ENCODE data around the gene LZTS2. TPM values are rescaled to one million over a fixed set of nuclear protein-coding genes. Genes with fewer than 3 reads are reported as not detected.

Gene LZTS2
- total and polyA plus RNA-seq, 4 donors = 2.1 to 10.3 (median 9.5) TPM

GRCh38 chr10:101008823-101009423, 9.3 kb downstream of the LZTS2 start:
- Histone ChIP-seq H3K9ac (ENCODE audit: low read depth in 1 of 2, low read length in 2 of 2) (no peak overlapping the region), H3K9me3 (ENCODE audit: control insufficient read depth in 4 of 4, low read length in 3 of 4) (no peaks in the 10 kb centered on the region), H3K27me3 (ENCODE audit: control insufficient read depth in 4 of 4, insufficient read depth in 4 of 4, low read length in 3 of 4) (no peaks in the 10 kb centered on the region), H3K27ac (ENCODE audit: low read depth in 1 of 2, low read length in 2 of 2) (no peak overlapping the region), H3K4me3 (ENCODE audit: low read depth in 1 of 3, low read length in 3 of 3) (no peak overlapping the region), H3K36me3 (ENCODE audit: control insufficient read depth in 4 of 4, insufficient read depth in 3 of 4, low read depth in 1 of 4, low read length in 3 of 4) (peaks cover 0 to 11% (median 0%) of the 10 kb centered on the region in 4 donors), H3K4me1 (ENCODE audit: control insufficient read depth in 4 of 4, insufficient read depth in 4 of 4, low read length in 3 of 4) (peaks cover 0 to 12% (median 3%) of the 10 kb centered on the region in 4 donors)
- DNase-seq (ENCODE audit: low spot score) = no peak
- TF ChIP-seq TAF1 (conservative IDR thresholded peaks at IDR 0.05) = no peak
- no peak for TF ChIP-seq ZBTB33 (IDR thresholded peaks at IDR 0.05)
- TF ChIP-seq SP1 (IDR thresholded peaks at IDR 0.05) = no peak
- no peak for TF ChIP-seq GABPA (IDR thresholded peaks at IDR 0.05 in 1 of 2, conservative IDR thresholded peaks at IDR 0.05 in 1 of 2)
- no peak for TF ChIP-seq HNF4G (IDR thresholded peaks at IDR 0.05)
- TF ChIP-seq NR2F2 (IDR thresholded peaks at IDR 0.05) = no peak
- no peak for TF ChIP-seq RAD21 (IDR thresholded peaks at IDR 0.05)
- TF ChIP-seq RXRA (IDR thresholded peaks at IDR 0.05) = no peak
- TF ChIP-seq FOXA1 (IDR thresholded peaks at IDR 0.05) = no peak
- TF ChIP-seq FOXA2 (IDR thresholded peaks at IDR 0.05) = no peak
- TF ChIP-seq HNF4A (conservative IDR thresholded peaks at IDR 0.05) = no peak
- no peak for TF ChIP-seq JUND (IDR thresholded peaks at IDR 0.05)
- TF ChIP-seq, protein P1, sequence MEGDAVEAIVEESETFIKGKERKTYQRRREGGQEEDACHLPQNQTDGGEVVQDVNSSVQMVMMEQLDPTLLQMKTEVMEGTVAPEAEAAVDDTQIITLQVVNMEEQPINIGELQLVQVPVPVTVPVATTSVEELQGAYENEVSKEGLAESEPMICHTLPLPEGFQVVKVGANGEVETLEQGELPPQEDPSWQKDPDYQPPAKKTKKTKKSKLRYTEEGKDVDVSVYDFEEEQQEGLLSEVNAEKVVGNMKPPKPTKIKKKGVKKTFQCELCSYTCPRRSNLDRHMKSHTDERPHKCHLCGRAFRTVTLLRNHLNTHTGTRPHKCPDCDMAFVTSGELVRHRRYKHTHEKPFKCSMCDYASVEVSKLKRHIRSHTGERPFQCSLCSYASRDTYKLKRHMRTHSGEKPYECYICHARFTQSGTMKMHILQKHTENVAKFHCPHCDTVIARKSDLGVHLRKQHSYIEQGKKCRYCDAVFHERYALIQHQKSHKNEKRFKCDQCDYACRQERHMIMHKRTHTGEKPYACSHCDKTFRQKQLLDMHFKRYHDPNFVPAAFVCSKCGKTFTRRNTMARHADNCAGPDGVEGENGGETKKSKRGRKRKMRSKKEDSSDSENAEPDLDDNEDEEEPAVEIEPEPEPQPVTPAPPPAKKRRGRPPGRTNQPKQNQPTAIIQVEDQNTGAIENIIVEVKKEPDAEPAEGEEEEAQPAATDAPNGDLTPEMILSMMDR (IDR thresholded peaks at IDR 0.05; ENCODE audit: low read depth, low read length, missing input control) = no peak
- no peak for TF ChIP-seq YY1 (IDR thresholded peaks at IDR 0.05)
- TF ChIP-seq, protein P2, sequence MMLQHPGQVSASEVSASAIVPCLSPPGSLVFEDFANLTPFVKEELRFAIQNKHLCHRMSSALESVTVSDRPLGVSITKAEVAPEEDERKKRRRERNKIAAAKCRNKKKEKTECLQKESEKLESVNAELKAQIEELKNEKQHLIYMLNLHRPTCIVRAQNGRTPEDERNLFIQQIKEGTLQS (IDR thresholded peaks at IDR 0.05) = no peak
- TF ChIP-seq EGR1 (IDR thresholded peaks at IDR 0.05; ENCODE audit: low read depth in 2 of 2) = no peak
- no peak for TF ChIP-seq REST (IDR thresholded peaks at IDR 0.05)
- 79% methylated on average over 6 of the region's 6 CpGs for WGBS
